GM12891 (cell line): ENCODE data around the gene KCNQ2.

Experiments
- PAX5 ChIP-seq: IDR thresholded peaks from 2 replicates; pipeline ENCODE4 v1.6.1; 2011; ENCODE audit warnings: low read length, moderate library complexity, mild to moderate bottlenecking; ENCODE audit not compliant: insufficient read depth, severe bottlenecking
- POLR2A ChIP-seq: IDR thresholded peaks from 2 replicates; pipeline ENCODE4 v1.6.1; 2011; ENCODE audit warnings: low read depth, low read length, control low read depth
- POLR2AphosphoS5 ChIP-seq: IDR thresholded peaks from 2 replicates; pipeline ENCODE4 v1.6.1; 2011; ENCODE audit warnings: low read depth, low read length, control low read depth
- POU2F2 ChIP-seq: IDR thresholded peaks from 2 replicates; pipeline ENCODE4 v1.6.1; 2011; ENCODE audit warnings: low read depth, mild to moderate bottlenecking, control low read depth, low read length, moderate library complexity
- SPI1 ChIP-seq: IDR thresholded peaks from 2 replicates; pipeline ENCODE4 v1.6.1; 2011; ENCODE audit warnings: low read depth, low read length, control low read depth
- TAF1 ChIP-seq: IDR thresholded peaks from 2 replicates; pipeline ENCODE4 v1.6.1; 2011; ENCODE audit warnings: low read depth, low read length, control low read depth

DNA sequence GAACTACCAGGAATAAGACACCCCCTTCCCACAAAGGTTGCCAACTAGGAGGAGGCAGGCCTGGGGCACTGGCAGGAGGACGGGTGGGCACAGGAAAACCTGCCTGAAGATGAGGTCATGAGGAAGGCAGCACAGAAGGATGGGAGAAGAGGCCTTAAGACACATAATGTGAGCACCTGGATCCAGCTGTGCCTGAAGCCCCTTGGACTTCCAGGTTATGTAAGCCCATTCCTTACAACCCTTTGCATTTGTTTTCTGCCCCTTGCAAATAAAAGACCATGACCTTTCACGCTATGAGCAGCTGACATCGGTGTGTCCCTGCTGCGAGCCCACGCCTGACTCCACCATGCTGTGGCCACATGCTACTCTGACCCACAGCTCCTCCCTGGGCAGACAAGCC is 23.4 kb downstream of the KCNQ2 start:
- TF ChIP-seq POLR2A (no peak), POLR2AphosphoS5 (no peak), SPI1 (no peak), PAX5 (no peak), POU2F2 (no peak), TAF1 (no peak)
